Central memory CD4-positive, alpha-beta T cell (primary cell): ENCODE measurements around the gene SLC22A6.
"Not testable (repeated sequence)": the region's sequence is repeated elsewhere in the genome, so short reads cannot be mapped to it uniquely, and the experiment has no call there.

Experiments
- DNase-seq: peaks from one replicate; pipeline ENCODE4 v3.0.0; 2022

Gene SLC22A6

GRCh38 chr11:62983536-62984199 is 1.1 kb downstream of the SLC22A6 start:
- DNase-seq: no peak

- DNase-seq: no peak
Observed at GRCh38 chr11:62981743-62982142, 3.0 kb downstream of the SLC22A6 start.

GRCh38 chr11:62980133-62980760 is 4.5 kb downstream of the SLC22A6 start:
- DNase-seq: no peak

GRCh38 chr11:62976109-62976508 is 8.7 kb downstream of the SLC22A6 start:
- no peak for DNase-seq

GRCh38 chr11:62974848-62975522 is 9.8 kb downstream of the SLC22A6 start:
- no peak for DNase-seq

- no peak for DNase-seq
Observed at GRCh38 chr11:62965574-62965973, 19.2 kb downstream of the SLC22A6 start.

- no peak for DNase-seq
Observed at GRCh38 chr11:62962391-62962790, 22.4 kb downstream of the SLC22A6 start.

- no peak for DNase-seq
Observed at GRCh38 chr11:62961017-62961570, 23.7 kb downstream of the SLC22A6 start.

- DNase-seq: no peak
Observed at GRCh38 chr11:62959422-62959980, 25.3 kb downstream of the SLC22A6 start.

GRCh38 chr11:62958547-62959421 is 26.0 kb downstream of the SLC22A6 start:
- no peak for DNase-seq

GRCh38 chr11:62957147-62957546 is 27.6 kb downstream of the SLC22A6 start:
- DNase-seq: no peak

- DNase-seq: no peak
Observed at GRCh38 chr11:62954478-62954877, 30.3 kb downstream of the SLC22A6 start.

GRCh38 chr11:62953811-62954210 is 31.0 kb downstream of the SLC22A6 start:
- DNase-seq: no peak

GRCh38 chr11:62948765-62949320 is 35.9 kb downstream of the SLC22A6 start:
- DNase-seq: no peak

GRCh38 chr11:62945538-62945937 is 39.2 kb downstream of the SLC22A6 start:
- not testable (repeated sequence) for DNase-seq

GRCh38 chr11:62937528-62937927 is 47.2 kb downstream of the SLC22A6 start:
- DNase-seq: not testable (repeated sequence)

- DNase-seq: no peak
Observed at GRCh38 chr11:62934496-62934785, 50.3 kb downstream of the SLC22A6 start.

GRCh38 chr11:62933750-62934495 is 50.8 kb downstream of the SLC22A6 start:
- no peak for DNase-seq

GRCh38 chr11:62933285-62933684 is 51.5 kb downstream of the SLC22A6 start:
- no peak for DNase-seq

- DNase-seq: no peak
Observed at GRCh38 chr11:62931499-62932278, 53.1 kb downstream of the SLC22A6 start.

GRCh38 chr11:62930666-62931065 is 54.1 kb downstream of the SLC22A6 start:
- DNase-seq: no peak
